Esophagus muscularis mucosa (tissue), 4 donors: ENCODE data around the gene ATXN8OS. TPM values are rescaled to one million over a fixed set of nuclear protein-coding genes. Genes with fewer than 3 reads are reported as not detected.

Experiments
- DNase-seq: peaks from one replicate; pipeline ENCODE4 v3.0.0-alpha.2; 2017; ENCODE audit errors: extremely low spot score
- H3K27ac ChIP-seq, 4 donors: fragments of 200-600 bp; sonication (generic); replicated peaks in 1 of 4; 1 replicate in 3 of 4; 2 replicates in 1 of 4; pipeline ENCODE4 v1.5.1; 2016 to 2019; ENCODE audit warnings: mild to moderate bottlenecking in 1 of 4
- H3K27me3 ChIP-seq, 4 donors: fragments of 200-600 bp; sonication (generic); one replicate each; pipeline versions ENCODE4 v1.5.1 to v1.6.0; 2016 to 2019
- H3K36me3 ChIP-seq, 4 donors: fragments of 200-600 bp; sonication (generic); one replicate each; pipeline ENCODE4 v1.5.1; 2016 to 2019
- H3K4me1 ChIP-seq, 4 donors: fragments of 200-600 bp; sonication (generic); one replicate each; pipeline ENCODE4 v1.5.1; 2016 to 2019
- H3K4me3 ChIP-seq, 4 donors: fragments of 200-600 bp; sonication (generic); 1 replicate in 2 of 4; 2 replicates in 2 of 4; pipeline ENCODE4 v1.5.1; 2016 to 2019; ENCODE audit warnings: mild to moderate bottlenecking in 4 of 4, moderate library complexity in 1 of 4
- H3K9me3 ChIP-seq, 4 donors: fragments of 200-600 bp; sonication (generic); 1 replicate in 3 of 4; 2 replicates in 1 of 4; pipeline ENCODE4 v1.5.1; 2016 to 2019
- EP300 ChIP-seq: sonication (generic); formaldehyde crosslinking; IDR thresholded peaks from one replicate; pipeline ENCODE4 v1.6.1; 2017; ENCODE audit warnings: antibody characterized with exemption
- POLR2A ChIP-seq: fragments of 450-650 bp; IDR thresholded peaks from one replicate; pipeline ENCODE4 v1.6.1; 2017; ENCODE audit warnings: antibody characterized with exemption, moderate library complexity, mild to moderate bottlenecking, low read depth
- POLR2AphosphoS5 ChIP-seq, 2 donors: sonication (generic); formaldehyde crosslinking; IDR thresholded peaks; one replicate each; pipeline ENCODE4 v1.6.1; 2017; ENCODE audit warnings: antibody characterized with exemption in 2 of 2
- WGBS: methylation state at CpG from one replicate; pipeline ENCODE4 v1.1.5; 2018; 5-methylcytosine and 5-hydroxymethylcytosine counted together
- intact Hi-C: fragments of 100-400 bp; cut with DNase I; formaldehyde crosslinking; loops from one replicate; pipeline ENCODE4 v1.15.1; 2023
- total RNA-seq, 4 donors: library from RNA; depleted of rRNA; stranded (reverse); fragments of >200 nt; gene quantifications; one replicate each; pipeline versions ENCODE4 v1.1.0 to v1.2.1, GENCODE V29; 2016
- TF ChIP-seq, protein P1 (sequence below), 3 experiments: fragments of 200-600 bp in 2 of 3; fragments of 450-650 bp in 1 of 3; sonication (generic) in 2 of 3; IDR thresholded peaks; one replicate each; pipeline ENCODE4 v1.5.1; 2017 to 2019; ENCODE audit warnings: antibody characterized with exemption in 3 of 3, mild to moderate bottlenecking in 2 of 3, moderate library complexity in 1 of 3

The ATXN8OS gene
- total RNA-seq, 4 donors from 2014 or later = 0.83 TPM; not detected in 3

DNA sequence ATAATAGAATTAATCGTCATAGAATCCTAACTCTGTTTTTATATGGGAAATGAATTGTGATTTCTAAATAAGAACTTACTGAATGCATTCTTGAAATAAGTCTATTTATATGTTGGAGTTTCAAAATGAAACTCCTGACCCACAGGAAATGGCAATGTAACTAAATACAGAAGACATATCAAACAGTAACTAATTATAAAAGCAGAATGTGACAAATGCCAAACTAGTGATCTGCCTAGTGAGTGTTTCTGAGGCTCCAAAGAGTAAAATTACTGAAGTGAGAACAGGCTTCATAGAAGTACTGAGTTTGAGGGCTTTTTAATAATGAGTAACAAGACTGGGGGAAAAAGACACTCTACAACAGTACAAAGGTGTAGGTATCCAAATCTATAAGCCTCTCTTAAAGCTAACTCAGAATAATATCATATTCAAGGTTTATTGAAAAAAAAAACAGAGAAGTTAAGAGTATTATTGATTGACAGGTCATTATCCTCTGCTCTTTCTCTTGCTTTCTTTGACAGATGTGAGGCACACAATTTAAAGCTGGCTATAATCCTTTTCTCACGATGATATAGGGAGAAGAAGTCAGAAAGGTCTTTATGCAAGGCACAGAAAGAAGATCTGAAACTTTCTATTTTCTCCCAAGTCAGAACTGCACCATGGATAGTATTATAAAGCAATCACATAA lies 17.4 kb upstream of the ATXN8OS start:
- no peaks in the 10 kb centered on the region for H3K4me1 ChIP-seq
- 71% methylated on average over 2 of the region's 2 CpGs for WGBS
- intact Hi-C loops = no loop called here
- H3K36me3 ChIP-seq = no peaks in the 10 kb centered on the region
- no peak for DNase-seq
- no peaks in the 10 kb centered on the region for H3K27me3 ChIP-seq
- no peak overlapping the region for H3K4me3 ChIP-seq
- TF ChIP-seq EP300 (no peak), POLR2A (no peak), POLR2AphosphoS5 (IDR thresholded peaks at IDR 0.05) (no peak)
- TF ChIP-seq, protein P1, sequence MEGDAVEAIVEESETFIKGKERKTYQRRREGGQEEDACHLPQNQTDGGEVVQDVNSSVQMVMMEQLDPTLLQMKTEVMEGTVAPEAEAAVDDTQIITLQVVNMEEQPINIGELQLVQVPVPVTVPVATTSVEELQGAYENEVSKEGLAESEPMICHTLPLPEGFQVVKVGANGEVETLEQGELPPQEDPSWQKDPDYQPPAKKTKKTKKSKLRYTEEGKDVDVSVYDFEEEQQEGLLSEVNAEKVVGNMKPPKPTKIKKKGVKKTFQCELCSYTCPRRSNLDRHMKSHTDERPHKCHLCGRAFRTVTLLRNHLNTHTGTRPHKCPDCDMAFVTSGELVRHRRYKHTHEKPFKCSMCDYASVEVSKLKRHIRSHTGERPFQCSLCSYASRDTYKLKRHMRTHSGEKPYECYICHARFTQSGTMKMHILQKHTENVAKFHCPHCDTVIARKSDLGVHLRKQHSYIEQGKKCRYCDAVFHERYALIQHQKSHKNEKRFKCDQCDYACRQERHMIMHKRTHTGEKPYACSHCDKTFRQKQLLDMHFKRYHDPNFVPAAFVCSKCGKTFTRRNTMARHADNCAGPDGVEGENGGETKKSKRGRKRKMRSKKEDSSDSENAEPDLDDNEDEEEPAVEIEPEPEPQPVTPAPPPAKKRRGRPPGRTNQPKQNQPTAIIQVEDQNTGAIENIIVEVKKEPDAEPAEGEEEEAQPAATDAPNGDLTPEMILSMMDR (IDR thresholded peaks at IDR 0.05) = no peak
- H3K9me3 ChIP-seq = no peaks in the 10 kb centered on the region
- H3K27ac ChIP-seq = no peak overlapping the region

DNA sequence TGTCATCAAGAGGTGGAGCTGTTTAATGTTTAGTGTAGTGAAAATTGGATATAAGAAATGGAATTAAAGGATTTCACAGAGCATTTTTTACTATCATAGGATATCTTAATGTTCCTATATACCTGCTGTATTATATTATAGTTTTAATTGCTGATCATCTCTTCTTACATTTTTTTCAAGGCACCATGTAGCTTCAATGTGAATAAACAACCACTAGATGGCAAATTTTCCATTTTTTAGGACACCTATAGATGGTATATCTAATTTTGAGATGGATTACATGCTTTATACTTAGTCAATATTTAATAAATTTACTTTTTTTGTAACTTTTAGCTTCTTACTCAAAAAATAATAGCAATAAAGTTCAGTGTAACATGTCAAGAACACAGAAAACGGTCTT lies 9.0 kb upstream of the ATXN8OS start:
- TF ChIP-seq EP300 (no peak), POLR2A (no peak), POLR2AphosphoS5 (IDR thresholded peaks at IDR 0.05) (no peak)
- TF ChIP-seq, protein P1 (IDR thresholded peaks at IDR 0.05) = no peak
- Histone ChIP-seq H3K9me3 (no peaks in the 10 kb centered on the region), H3K4me3 (no peak overlapping the region), H3K36me3 (no peaks in the 10 kb centered on the region), H3K27me3 (no peaks in the 10 kb centered on the region), H3K27ac (no peak overlapping the region), H3K4me1 (no peaks in the 10 kb centered on the region)
- no peak for DNase-seq
- intact Hi-C loops = no loop called here
- 59% methylated on average over 1 of the region's 1 CpG for WGBS

DNA sequence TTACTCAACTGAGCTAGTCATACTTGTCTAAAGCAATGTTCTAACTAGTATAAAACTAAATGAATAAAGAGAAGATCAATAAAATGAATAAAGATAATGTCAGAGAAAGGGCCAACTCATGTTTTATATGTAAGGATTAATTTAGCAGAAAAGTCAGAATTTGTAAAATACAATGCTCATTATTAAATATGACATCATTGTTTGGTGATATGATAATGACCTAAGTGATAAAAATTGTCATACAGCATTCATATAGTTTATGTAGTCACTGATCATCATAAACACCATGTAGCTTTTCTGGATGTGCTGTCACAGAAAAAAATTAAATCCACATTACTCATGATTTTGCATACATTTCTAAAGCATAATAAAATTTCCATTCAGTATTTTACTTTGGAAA lies 3.1 kb upstream of the ATXN8OS start:
- TF ChIP-seq, protein P1 (IDR thresholded peaks at IDR 0.05) = no peak
- no peak for TF ChIP-seq POLR2A
- no peak for TF ChIP-seq POLR2AphosphoS5 (IDR thresholded peaks at IDR 0.05)
- TF ChIP-seq EP300 = no peak
- intact Hi-C loops = no loop called here
- no peaks in the 10 kb centered on the region for H3K9me3 ChIP-seq

DNA sequence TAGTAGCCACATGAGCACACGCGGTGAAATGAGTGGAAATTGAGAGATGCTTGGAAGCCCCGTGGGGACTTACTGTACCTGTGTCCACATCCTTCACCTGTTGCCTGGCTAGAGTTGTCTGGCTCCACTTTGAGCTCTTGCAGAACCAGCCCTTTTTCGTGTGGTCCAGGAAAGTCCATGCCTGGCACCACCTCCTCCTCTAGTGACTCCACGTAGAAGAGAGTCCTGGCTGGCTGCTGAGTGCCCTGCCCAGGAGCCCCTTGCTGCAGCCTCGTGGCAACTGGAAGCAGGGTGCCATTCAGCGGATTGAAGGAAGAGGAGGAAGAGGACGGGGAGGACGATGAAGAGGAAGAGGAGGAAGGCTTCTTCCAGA lies 515 bp upstream of the ATXN8OS start:
- no peaks in the 10 kb centered on the region for H3K4me1 ChIP-seq
- 40% methylated on average over 9 of the region's 9 CpGs for WGBS
- intact Hi-C loops = no loop called here

More for the DNA sequence above, 3.1 kb upstream of the ATXN8OS start:
- DNase-seq = no peak
- no peak overlapping the region for H3K27ac ChIP-seq
- H3K36me3 ChIP-seq = no peaks in the 10 kb centered on the region
- no peaks in the 10 kb centered on the region for H3K4me1 ChIP-seq
- peaks cover 0 to 22% (median 0%) of the 10 kb centered on the region in 4 donors for H3K27me3 ChIP-seq
- H3K4me3 ChIP-seq = no peak overlapping the region

More for the DNA sequence above, 515 bp upstream of the ATXN8OS start:
- no peak overlapping the region for H3K4me3 ChIP-seq
- H3K27ac ChIP-seq = no peak overlapping the region
- H3K36me3 ChIP-seq = no peaks in the 10 kb centered on the region
- no peak for DNase-seq
- H3K27me3 ChIP-seq = peaks cover 0 to 22% (median 0%) of the 10 kb centered on the region in 4 donors
- no peak for TF ChIP-seq POLR2A
- TF ChIP-seq EP300 = no peak
- TF ChIP-seq POLR2AphosphoS5 (IDR thresholded peaks at IDR 0.05) = no peak
- TF ChIP-seq, protein P1 (IDR thresholded peaks at IDR 0.05) = no peak
- H3K9me3 ChIP-seq = no peaks in the 10 kb centered on the region
